Hematopoietic multipotent progenitor cell treated with erythropoietin and hydrocortisone succinate and interleukin-3 and kit ligand, for 4 days (in vitro differentiated cells): ENCODE measurements around the gene CEP131.

Source experiments
- DNase-seq: peaks from one replicate; pipeline ENCODE4 v3.0.0-alpha.2; 2015

The CEP131 gene

DNA sequence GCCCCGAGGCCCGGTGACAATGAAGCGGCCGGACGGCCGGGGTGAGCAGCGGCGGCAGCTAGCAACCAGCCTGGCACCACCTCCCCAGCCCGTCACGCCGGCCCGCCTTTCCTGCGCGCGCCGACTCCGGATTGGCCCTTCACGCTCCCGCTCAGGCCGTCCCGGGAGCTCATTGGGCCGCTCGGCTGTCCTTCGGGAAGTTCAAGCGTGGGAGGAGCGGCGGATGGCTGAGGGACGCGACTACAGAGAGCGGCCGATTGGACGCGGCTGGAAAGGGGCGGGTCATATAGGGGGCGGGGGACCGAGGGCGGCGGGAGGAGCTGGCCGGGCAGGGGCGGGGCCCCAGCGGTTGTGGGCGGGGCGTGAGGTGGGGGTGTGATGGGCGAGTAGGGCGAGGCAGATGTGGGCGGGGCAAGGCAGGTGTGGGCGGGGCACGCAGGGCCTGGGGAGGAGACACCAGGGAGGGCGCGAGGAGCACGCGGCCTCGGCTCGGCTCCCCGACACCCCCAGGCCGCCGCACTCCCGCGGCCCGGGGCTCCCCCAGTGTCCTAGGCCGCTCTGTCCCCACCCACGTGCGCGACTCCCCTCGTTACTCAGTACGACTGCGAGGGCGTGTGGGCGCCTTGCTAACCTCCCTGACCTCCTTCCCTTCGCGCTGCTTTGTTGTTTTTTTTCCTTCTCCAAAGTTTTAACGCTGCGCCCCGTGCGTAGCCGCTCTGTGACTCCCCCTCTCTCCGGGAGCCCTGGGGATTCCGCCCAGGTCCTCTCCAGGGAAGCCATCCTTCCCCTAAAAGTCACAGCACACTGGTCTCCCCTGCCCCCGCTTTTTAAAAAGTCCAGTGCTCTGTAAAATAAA, at the start of gene CEP131:
TSS of gene CEP131 (minus strand) at position 60 of the 856 bp plus-strand sequence. CDS start 2,909 bp downstream, outside the sequence.
- peak; percentile 100 for DNase-seq

DNA sequence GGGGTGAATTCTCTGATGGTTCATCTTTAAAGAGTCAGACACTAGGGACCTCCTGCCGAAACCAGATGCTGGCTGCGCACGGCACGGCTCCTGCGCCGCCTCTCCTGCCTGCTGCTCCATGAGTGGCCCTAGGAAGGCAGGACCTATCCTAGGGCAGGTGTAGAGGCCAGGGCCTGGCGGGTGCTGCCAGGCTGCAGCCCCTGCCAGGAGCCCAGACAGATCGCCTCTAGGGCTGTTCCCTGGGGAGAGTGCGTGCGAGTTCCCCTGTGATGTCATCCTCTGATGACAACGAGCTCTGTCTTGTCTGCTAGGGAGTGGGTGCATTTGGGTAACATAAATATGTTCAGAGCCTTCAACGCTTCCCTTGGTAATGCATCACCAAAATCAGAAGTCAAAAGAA, 48.5 kb upstream of the CEP131 start:
- DNase-seq = no peak

DNA sequence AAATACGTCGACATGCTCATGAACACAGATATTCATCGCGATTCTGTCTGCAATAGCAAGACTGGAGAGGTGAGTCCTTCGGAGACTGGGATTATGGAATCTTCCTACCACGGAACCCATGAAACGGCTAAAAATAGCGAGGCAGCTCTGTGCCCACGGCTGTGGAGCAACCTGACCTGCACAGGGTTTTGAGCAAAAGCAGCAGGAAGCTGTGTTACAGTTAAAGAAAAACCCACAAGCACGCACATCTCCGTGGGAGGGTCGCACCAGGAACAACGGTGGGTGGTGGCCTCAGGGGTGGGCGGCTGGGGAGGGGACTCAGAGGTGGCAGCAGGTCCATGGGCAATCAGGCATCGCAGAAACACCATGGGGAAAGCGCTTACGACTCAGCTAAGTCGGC, 47.5 kb upstream of the CEP131 start:
- DNase-seq = no peak

DNA sequence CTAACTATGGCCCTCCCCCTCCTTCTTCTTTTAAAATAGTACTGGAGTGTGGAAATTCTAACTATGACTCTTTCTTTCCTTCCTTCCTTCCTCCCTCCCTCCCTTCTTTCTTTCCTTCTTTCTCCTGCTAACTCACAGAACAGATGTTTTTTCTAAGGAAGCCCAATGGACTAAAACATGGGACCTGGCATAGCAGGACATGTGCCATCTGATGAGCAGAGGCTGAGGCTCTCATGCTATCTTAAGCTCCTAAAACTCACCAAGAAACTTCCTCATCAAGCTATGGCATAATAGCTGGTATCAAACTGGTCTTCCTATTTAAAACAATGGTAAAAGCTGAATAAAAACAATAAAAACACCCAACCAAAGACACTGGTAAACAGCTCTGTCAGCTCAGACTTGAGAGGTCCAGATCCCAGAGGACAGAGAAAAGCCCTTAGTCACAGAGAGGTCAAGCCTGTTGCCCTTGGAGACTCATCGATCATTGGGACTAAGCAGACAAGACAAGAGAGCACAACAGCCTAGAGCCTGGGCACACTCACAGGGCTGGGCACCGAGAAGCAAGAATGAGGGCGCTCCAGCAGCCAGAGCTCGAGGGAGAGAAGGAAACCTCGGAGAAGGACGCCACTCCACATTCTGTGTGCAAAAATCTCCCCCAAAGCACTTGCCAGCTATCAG, 44.8 kb upstream of the CEP131 start:
- DNase-seq = no peak

DNA sequence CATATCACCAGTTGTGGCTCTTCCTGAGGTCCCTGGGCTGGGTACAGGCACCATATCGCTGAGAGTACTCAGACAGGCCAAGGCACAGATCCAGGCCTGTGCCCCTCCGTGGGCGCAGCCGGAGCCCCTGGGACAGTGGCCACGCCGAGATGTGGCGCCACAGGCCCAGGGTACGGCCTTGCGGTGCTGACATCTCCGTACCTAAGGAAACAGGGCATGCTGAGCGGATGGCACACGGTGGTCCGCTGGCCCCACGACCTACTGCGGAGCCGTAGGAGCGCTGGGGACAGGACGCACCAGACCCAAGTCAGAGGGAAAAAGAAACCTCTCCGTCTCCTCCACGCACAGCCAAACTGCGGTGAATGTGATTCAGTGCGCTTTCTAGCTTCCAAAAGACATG, 42.8 kb upstream of the CEP131 start:
- DNase-seq = no peak

DNA sequence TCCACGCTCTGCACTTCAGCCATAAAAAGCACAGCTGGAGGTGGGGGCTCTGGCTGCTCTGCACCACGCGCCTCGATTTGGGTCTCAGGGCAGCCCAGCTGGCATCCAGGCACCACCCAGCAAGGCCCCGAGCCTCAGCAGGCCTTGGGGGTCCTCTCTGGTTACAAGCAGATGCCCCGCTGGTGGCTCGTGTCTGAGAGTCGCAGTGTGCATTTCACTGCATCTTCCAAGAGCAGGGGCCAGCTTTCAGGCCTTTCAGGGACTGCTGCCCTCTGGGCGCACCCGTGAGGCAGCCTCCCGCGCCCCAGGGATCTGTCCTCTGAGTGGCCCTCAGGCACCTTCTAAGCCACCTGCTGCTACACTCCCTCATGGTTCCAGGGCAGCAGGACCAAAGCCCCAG, 41.9 kb upstream of the CEP131 start:
- no peak for DNase-seq

DNA sequence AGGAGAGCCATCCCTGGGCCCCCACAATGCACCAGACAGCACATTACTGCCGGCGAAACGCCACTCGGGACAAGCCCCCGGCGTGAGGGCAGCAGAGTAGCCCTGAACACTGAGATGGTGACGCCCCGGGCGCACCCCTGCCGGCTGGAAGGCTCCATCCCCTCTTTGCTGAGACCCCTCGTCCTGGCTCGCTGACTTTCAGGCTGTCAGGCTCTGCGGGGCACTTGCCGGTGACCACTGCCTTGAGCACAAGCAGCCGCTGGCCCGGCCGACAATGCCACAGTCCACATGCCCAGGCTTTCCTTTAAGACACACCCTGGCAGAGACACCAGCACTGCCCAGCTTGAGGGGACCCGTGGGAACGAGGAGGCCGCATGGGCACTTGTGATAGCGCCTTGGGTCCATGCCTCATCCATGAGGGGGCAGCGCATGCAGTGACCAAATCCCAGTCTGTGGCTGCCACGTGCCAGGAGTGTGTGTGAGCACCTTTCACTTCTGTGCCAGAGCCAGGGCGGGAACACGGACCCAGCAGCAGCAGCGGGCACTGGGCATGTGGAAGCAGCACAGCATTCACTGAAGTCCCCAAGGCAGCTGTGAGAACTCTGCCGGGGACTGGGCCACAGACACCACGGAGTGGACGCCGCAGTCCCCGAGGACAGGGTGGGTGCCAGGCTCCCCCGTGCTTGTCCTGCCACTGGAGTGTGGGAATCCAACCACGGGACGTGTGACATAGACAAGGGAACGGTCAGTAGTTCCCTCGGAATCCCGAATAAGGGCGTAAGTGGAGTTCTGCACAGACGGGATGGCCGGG, 40.8 kb upstream of the CEP131 start:
- no peak for DNase-seq

DNA sequence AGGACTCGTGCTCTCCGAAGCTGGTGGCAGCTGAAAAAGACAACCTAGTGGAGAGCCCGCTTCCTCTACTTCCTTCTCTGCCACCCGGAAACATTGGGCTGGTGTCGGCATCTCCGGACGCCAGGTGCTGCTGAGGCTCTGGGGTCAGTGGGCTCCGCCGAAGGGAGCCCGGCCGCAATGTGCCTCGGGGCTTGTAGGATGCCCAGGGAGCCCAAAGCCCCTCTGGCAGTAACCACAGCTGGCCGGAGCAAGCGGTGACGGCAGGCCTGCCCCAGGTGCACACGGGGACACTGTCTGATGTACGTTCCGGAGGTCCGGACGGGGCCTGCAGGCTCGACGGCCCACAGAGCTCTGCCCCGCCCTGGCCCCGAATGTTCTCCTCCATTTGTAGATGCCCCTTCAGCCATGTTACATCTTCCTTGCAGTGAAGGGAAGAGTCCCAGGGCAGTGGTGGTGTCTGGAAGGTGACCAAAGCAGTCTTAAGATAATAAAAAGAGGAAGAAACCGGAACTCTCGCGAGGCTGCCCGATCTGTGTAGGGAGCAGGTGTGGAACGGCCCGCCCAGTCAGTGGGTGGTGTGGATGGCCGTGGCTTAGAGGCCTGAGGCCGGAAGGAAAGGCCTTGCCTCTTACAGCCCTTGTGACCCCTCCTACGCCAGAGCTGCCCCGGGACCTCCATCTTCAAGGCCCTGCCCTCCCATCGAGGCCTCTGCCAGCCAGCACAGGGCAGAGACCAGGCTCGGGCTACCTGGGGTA, 39.0 kb upstream of the CEP131 start:
- DNase-seq = no peak

DNA sequence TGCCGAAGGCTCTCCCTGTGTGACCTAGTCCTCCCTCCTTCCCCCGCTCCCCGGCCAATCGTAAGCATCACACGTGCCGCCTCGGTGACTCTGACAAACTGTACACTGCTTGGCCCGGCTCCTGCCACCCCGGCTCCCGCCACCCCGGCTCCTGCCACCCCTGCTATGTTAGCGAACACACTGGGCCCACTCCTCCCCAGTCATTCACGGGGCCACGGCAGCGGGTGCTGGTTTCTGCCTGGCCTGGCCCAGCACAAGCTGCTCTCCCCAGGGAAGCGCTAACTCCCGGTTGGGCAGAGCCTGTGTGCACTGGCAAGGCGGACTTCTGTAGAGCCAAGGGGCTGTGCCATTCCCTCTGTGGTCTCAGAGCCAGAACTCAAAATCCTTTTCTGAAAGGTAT, 38.3 kb upstream of the CEP131 start:
- DNase-seq = no peak

DNA sequence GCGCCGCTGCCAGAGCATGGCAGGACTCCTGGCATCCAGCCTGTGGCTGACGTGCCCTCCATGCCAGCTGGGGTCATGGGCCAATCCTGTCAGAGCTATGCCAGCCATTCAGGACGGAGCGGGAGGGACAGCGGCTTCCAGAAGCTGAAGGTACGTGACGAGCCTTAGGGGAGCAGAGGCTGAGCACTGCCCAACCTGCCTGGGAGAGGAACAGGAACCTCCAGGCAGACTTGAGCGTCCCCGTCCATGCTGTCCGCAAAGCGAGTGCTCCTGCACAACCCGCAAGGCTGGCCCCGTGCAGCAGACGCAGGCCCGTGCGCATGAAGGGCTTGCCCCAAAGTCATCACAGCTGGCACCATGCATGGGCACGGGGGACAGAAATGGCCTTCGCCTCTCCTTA, 37.9 kb upstream of the CEP131 start:
- no peak for DNase-seq

DNA sequence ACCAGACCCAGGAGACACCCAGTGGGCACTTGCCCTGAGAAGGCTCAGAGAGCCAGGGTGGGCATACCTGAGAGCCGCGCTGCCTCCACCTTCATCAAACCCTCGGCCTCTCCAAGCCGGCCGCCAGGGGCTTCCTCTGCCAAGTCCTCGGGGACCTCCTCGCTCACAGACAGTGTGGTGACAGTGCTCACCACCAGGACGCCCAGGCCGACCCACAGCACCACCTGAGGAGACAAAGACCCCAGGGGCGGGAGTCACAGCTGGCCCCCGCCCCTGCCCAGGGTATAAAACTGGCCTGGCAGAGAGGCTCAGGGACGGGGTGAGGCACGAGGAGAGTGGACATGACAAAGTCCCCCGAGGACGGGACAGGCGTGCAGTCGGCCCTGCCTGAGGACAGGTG, 37.4 kb upstream of the CEP131 start:
- no peak for DNase-seq

DNA sequence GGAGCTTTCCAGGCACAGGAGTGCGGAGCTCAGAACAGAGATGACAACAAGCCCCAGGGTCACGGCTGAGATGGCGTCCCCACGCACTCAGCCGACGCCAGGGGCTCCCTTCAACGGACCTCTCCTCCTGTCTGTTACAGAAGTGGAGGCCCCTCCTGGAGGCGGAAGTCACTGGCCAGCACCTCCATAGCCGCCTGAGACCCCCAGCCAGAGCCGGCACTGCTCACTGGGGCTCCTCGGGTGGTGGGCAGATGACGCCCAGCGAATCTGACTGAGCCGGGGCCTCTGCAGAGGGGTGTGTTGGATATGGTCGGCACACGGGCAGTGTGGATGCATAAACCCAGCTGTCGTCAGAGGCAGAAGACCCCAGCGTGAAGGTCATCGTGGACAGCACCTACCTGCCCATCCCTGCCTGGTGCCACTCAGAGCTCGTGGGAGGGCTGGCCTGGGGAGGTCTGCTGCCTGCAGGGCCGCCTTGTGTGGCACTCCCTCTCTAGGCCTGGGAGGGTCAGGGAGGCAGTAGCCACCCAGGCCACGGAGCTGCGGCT, 36.4 kb upstream of the CEP131 start:
- no peak for DNase-seq

DNA sequence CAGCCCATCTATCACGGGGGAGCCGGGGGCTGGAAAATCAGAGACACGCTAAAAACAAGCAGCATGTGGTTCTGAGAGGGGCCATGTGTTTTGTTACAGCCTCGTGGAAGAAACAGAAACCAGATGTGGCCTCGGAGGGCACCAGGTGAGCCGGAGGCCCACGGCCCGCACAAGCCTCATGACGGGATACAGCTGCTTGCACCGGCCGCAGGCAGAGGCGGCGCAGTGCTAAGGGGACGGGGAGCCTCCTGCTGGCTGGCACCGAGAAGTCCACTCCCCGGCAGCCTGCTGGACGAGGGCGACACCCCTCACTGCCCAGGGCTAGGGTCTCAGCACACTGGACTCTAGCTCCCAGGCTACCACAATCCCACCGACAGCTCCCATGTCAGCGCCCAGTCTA, 35.5 kb upstream of the CEP131 start:
- DNase-seq = no peak

DNA sequence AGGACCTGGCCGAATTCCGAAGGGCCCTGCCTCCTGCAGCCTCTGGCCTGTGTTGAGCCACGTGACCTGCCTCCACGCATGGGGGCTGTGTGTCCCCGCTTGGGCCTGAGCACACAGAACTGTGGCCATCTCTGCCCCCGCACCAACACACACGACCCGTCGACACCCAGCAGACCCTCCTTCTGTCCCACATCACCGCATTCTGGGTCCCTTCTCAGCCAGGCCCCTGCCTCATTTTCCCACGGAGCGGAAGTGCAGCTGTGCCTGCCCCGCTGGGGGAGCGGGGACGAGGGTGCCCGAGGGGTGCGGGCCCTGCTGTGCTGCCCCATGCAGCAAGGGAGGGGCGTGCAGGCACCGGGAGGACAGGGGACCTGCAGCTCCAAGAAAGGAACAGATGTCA, 34.8 kb upstream of the CEP131 start:
- DNase-seq = no peak

DNA sequence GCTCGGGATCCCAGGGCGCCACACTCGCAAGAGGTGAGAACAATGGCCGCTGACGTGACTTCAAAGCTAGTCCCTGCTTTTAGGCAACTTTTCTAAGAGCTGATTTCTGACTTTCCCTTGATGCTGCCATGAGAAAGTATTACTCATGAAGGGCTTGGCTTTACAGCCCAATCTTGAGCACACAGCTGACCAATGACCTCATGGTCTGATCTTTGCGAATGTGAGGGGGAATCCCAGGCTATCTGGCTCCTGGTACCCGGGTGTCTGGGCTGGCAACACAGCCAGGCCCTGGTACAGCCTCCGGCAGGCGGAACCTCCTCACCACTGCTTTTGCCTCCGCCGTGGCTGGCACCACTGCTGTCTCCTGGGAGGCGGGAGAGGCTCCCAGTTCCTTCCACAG, 33.9 kb upstream of the CEP131 start:
- DNase-seq = no peak

DNA sequence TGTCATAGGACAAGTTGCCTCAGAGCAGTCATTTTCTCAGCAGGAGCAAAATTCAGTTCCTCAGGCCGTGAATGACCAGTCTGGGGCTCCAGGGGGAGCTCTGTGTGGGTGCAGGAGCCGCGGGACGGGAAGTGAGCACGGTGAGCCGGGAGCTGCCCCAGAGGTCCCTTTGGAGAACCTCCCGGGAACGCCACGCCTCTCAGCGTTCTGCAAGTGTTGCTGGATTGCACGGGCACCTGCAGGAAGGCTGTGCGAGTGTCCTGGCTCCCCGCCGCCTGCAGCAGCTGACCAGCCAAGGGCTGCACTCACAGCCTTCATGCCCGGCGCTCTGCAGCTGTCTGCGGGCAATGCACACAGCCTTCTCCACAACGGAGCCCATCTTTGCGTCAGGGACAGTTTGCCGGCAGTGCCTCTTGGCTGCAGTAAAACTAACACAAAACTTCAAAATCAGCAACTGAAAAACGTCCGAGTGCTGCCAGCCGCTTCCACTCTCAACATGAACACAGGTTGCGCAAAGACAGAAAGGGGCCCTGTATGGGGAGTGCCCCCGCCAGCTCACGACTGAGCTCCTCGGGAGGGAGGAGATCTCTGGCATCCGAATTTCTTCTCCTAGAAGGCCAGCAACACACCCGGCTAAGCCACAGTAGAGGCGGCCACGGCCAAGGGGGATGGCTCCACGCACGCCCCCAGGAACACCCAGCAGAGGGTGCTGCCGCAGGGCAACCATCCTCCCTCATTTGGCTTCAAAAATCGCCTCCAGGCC, 32.4 kb upstream of the CEP131 start:
- DNase-seq = peak; percentile 47

DNA sequence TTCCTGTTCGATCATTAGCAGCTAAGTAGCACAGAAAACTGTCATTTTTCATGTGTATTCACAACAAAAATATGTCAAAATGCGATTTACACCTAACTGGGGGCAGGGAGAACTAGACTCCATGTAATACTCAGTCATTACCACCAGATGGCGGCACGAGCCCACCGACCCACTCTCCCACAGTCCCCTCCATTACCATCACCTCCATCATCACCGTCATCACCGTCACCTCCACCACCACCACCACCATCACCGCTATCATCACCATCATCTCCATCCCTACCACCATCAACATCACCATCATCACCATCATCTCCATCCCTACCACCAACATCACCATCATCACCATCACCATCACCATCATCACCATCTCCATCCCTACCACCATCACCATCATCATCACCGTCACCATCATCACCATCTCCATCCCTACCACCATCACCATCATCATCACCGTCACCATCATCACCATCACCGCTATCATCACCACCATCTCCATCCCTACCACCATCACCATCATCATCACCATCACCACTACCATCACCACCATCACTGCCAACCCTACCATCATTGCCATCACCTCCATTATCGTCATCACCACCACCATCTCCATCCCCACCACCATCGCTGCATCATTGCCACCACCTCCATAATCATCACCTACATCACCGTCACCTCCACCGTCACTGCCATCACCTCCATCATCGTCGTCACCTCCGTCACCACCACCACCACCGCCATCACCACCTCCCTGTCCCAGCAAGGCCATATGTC, 30.8 kb upstream of the CEP131 start:
- DNase-seq = peak; percentile 63

DNA sequence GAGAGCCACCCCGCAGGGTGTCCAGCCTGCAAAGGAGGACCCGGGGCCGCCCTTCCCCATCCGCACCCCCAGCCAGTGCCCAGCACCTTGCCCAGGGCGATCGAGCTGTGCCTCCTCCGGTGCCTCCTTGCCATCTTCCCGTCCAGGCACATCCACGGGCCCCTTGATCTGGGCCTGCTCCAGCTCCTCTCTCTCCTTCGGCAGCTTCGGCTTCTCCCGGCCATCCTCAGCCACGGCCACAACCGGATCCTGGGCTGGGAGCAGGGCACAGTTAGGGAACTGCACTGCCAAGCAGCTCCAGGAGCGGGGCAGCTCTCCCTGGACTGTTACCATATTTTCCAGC, 30.2 kb upstream of the CEP131 start:
- DNase-seq = no peak

DNA sequence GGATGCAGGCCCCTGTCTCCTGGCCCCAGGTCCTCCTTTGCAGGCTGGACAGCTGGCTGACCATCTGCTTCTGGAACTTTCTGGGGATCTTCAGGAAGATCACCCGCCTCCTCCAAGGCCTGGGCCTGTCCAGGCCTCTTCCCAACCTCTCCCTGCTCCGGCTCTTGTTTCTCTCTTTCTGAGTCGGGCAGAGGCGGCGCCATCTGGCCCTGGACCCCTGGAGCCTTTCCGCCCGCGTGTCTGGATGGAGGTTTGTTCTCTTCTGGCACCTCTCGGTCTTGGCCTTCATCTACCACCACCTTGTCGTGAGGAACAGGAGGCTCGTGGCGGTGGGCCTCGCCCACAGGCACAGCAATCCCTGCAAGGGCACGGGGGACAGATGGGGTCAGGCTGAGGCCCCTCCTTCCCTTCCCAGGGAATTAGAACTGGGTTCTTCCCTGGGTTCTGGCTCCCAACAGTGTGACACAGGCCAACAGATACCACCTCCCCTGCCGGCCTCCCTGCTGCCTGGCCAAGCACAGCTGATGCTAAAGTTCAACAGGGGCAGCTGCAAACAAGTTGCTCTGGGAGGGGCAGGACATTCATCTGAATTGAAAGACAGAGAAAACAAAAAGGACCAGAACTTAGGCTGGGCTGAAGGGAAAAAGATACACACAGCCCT, 29.7 kb upstream of the CEP131 start:
- DNase-seq = no peak

DNA sequence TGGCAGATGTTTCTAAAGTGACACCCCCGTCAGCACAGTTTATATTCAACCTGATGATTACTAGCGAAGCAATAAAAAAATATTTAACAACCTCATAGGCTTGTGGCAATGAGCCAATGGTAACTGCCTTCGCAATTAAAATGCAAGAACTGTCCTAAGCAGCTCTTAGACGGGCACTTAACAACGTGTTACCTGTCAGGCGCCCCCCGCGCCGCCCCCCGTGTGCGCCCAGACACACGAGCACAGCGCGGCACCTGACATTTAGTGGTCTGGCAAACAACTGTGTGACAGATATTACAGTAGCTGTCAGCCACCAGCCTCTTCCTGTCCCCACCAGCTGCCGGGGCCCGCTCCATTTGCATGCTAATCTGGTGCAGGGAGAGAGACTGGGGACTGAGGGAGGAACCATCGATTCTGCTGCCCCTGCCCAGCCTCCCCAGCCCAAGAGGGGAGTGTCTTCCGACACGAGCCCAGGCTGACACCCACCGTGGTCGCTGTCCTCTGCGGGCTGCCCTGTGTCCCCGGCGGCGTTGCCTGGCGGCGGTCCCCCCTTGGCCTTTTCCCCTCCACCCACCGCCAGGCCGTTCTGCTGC, 29.0 kb upstream of the CEP131 start:
- DNase-seq = no peak
